Breast epithelium (tissue), 3 donors: ENCODE data around the gene SHISAL2B.
"Not testable (repeated sequence)": the region's sequence is repeated elsewhere in the genome, so short reads cannot be mapped to it uniquely, and the experiment has no call there.

Experiments used
- CTCF ChIP-seq, 3 donors: fragments of 450-650 bp; IDR thresholded peaks; one replicate each; pipeline ENCODE4 v1.5.1; 2016 to 2017; ENCODE audit warnings: antibody characterized with exemption in 3 of 3, mild to moderate bottlenecking in 3 of 3, moderate library complexity in 3 of 3
- POLR2AphosphoS5 ChIP-seq, 3 donors: sonication (generic); formaldehyde crosslinking; IDR thresholded peaks; one replicate each; pipeline ENCODE4 v1.6.1; 2017; ENCODE audit warnings: antibody characterized with exemption in 3 of 3

- TF ChIP-seq CTCF, POLR2AphosphoS5 (IDR thresholded peaks at IDR 0.05): not testable (repeated sequence)
Measured at GRCh38 chr5:64696414-64696813, 6.1 kb downstream of the SHISAL2B start.
